GM19328 (cell line): ENCODE data around the gene STIM1.

Experiments used
- ATAC-seq: cut with Tn5 transposase; IDR thresholded peaks from one replicate; pipeline ENCODE4 v1.9.1; 2021; ENCODE audit warnings: mild to moderate bottlenecking, moderate library complexity; ENCODE audit not compliant: unreplicated experiment

The STIM1 gene

DNA sequence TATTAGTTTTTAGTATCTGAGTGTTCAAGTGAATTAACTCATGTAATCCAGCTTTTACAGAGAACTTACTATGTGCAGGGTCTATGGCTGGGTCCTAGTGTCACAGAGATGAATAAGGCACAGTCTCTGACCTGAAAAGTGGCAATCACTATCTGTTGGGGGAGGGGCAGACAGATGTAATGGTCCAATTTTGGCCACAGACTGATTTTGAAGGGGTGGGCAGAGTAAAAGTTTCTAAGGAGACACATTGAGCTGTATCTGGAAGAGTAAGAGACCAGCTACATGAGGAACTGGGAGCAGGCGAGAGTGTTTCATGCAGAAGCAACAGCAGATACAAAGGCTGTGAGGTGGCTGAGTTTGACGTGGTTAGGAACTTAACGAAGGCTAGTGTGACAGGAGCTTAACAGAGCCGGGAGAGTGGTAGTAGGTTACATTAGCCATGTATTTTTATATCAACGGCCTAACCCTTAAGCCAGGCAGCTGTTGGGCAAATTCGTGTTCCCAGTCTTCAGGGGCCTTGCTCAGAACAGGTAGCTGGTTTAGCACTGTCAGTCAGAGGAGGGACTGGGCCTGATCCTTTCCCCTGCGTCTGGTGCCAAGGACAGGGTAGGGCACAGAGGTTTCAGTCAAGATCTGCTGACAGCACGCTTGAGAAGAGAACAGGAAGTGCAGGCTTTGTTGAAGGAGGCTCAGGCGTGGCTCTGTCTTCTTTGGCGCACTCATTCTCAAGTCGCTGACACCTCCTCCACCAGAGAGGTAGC, 1.4 kb upstream of the STIM1 start:
- no peak for ATAC-seq

DNA sequence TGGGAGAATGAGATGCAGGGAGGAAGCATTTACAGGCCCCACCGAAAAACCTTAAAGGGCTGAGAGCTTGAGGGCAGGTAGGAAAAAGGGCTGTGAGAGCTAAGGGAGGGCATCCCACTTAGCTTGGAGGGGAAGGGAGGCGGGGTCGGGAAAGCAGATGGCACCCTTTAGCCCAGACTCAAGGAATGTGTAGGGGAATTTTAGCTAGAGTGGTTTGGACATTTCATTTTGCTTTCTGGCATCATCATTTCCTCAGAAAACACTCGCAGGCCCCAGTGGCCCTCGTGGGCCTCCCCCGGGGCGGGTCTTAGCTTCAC, 846 bp upstream of the STIM1 start:
- ATAC-seq, result no peak

GRCh38 chr11:3855808-3856491, 486 bp downstream of the STIM1 start:
- peak; percentile 18 for ATAC-seq

GRCh38 chr11:3856856-3857553, 1.5 kb downstream of the STIM1 start:
- ATAC-seq, result no peak

- no peak for ATAC-seq
Observed at GRCh38 chr11:3857628-3858027, 2.2 kb downstream of the STIM1 start.

- ATAC-seq, result peak; percentile 34
Observed at GRCh38 chr11:3859373-3859881, 4.0 kb downstream of the STIM1 start.

GRCh38 chr11:3860375-3860774, 4.9 kb downstream of the STIM1 start:
- ATAC-seq, result no peak

DNA sequence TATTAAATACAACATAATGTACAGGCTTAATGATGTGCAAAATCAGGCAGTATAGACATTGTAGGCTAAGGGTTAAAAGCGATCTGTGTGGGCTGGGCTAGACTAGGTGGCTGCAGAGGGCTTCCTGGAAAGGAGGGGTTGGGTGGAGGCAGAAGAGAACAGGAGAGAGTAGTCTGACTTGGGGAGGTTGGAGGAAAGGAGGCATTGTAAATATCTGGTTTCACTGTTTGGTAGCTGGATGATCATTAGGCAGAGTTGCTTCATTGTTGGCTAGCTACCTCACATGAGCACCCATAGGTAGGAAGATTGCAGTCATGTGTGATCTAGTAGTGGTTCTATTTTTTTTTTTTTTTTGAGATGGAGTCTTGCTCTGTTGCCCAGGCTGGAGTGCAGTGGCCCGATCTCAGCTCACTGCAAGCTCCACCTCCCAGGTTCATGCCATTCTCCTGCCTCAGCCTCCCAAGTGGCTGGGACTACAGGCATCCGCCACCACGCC, 5.5 kb downstream of the STIM1 start:
- peak; percentile 35 for ATAC-seq

- ATAC-seq, result no peak
Observed at GRCh38 chr11:3861683-3862082, 6.2 kb downstream of the STIM1 start.

DNA sequence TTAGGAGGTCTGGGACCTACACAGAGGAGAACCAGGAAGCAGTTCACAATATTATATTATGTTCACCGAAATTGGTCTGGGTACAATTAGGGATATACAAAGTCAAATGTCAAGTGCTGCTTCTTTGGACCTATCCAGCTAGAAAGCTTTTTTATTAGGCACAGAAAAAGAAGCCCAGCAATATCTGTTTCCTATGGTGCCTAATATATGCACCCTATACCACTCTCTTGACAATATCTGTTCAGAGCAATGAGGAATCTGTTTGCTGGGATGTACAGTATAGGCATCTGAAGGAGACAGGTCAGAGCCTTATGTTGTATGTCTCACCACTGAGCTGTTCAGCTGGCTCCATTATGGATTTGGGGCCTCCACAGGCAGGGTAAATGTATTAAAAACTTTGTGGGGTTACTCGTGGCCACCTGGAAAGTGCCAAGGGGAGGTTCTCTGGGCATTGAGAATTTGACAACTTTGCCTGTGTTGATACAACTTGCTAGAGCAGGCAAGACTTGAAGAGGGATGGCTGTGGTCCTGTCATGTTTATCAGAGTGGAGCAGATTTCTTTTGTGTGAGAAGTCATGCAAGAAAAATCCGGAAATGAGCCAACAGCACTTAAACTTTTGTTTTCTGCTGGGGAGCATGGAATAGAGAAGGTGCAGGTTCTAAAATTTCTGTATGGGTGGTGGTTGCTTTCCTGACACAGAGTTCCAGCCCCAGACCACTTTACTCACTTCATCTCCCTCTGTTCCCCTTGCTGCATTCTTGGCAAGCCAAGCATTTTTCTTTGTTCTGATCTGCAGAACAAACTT, 10.1 kb downstream of the STIM1 start:
- ATAC-seq, result no peak

- ATAC-seq, result no peak
Observed at GRCh38 chr11:3866206-3866605, 10.7 kb downstream of the STIM1 start.

DNA sequence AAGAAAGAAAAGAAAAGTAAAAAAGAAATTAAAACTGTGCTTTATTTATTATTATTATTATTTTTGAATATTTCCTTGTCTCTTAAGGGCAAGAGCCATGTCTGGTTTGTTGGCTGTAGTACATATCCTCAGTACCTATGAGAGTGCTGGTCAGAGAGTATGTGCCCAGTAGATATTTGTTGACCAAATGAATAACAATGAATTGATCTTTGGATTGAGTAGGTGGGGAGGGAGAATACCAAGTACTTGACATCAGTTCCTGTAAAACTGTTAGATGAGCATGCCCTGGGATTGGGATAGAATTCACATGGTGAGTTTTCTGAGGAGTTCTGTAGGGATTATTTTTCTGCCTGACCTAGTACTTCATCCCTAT, 11.4 kb downstream of the STIM1 start:
- ATAC-seq, result no peak

GRCh38 chr11:3867209-3868091, 12.0 kb downstream of the STIM1 start:
- ATAC-seq, result peak; percentile 44

GRCh38 chr11:3873712-3874349, 18.4 kb downstream of the STIM1 start:
- no peak for ATAC-seq

DNA sequence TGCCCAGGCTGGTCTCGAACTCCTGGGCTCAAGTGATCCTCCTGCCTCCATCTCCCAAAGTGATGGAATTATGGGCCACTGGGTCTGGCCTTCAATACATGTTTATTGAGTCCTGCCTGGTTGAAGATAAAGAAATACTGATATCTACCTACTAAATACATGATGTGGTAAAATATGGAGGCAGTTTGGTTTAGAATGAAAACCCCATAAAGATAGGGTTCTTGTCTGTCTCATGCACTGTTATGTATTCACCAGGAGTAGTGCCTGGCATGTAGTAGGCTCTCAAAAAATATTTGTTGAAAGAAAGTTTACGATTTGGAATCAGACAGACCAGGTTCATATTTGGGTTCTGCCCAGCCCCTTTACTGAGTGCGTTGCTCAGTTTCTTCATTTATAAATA, 21.1 kb downstream of the STIM1 start:
- ATAC-seq, result no peak

- ATAC-seq, result no peak
Observed at GRCh38 chr11:3877364-3878257, 22.1 kb downstream of the STIM1 start.

DNA sequence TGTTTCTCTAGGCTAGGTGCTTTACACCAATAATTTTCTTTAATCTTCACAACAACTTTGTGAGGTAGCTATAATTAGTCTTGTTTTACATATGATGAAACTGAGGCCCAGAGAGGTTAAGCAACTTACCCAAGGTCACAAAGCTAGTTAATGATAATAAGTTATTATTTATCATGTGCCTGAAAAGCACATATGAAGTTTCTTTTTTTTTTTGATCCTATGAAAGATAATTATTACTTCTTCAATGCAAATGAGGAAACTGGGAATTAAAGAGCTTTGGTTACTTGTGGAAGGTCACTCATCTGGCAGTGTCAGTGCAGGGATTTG, 22.8 kb downstream of the STIM1 start:
- no peak for ATAC-seq

- ATAC-seq, result no peak
Observed at GRCh38 chr11:3879216-3879966, 23.9 kb downstream of the STIM1 start.
